OCI-LY7 (cell line): ENCODE measurements around the gene ABI3BP. TPM values are rescaled to one million over a fixed set of nuclear protein-coding genes. Genes with fewer than 3 reads are reported as not detected.

Experiments
- BruUV-seq: library from RNA; stranded (reverse); fragments of 400-500 nt; replicated peaks from 2 replicates; lab custom pipeline; 2021; lab: Mats Ljungman, UMichigan
- CTCF ChIA-PET: fragments of 300-600 bp; sonication (Branson Sonifier 250); formaldehyde crosslinking; loops from one replicate; lab custom pipeline; 2022; ENCODE audit warnings: antibody characterized with exemption; ENCODE audit not compliant: unreplicated experiment; lab: Charles Lee
- POLR2A ChIA-PET: fragments of 300-600 bp; sonication (Branson Sonifier 250); formaldehyde crosslinking; loops from one replicate; lab custom pipeline; 2022; ENCODE audit warnings: antibody characterized with exemption; lab: Charles Lee
- DNase-seq: peaks from one replicate; pipeline ENCODE4 v3.0.0-alpha.2; 2015; ENCODE audit warnings: low spot score
- H2AFZ ChIP-seq: fragments of 200-600 bp; sonication (generic), shearing (Covaris generic); 2 replicates; pipeline ENCODE4 v1.6.1; 2014; ENCODE audit warnings: mild to moderate bottlenecking, antibody characterized with exemption, low read length, moderate library complexity
- H3K27ac ChIP-seq: fragments of 200-600 bp; sonication (generic); 2 replicates; pipeline ENCODE4 v1.5.1; 2014; ENCODE audit warnings: mixed run types, low read depth, mild to moderate bottlenecking, moderate library complexity, low read length, inconsistent platforms; ENCODE audit not compliant: poor library complexity, severe bottlenecking
- H3K36me3 ChIP-seq: fragments of 200-600 bp; sonication (generic); 2 replicates; pipeline ENCODE4 v1.6.1; 2014; ENCODE audit warnings: mild to moderate bottlenecking, antibody characterized with exemption, low read length, moderate library complexity, mixed read lengths; ENCODE audit not compliant: insufficient read depth
- H3K4me1 ChIP-seq: fragments of 200-600 bp; sonication (generic); 2 replicates; pipeline ENCODE4 v1.5.1; 2014; ENCODE audit warnings: mild to moderate bottlenecking, low read length; ENCODE audit not compliant: insufficient read depth, poor library complexity, severe bottlenecking
- H3K4me2 ChIP-seq: fragments of 200-600 bp; sonication (generic); 2 replicates; pipeline ENCODE4 v1.6.1; 2014; ENCODE audit warnings: mild to moderate bottlenecking, low read length
- H3K4me3 ChIP-seq: fragments of 200-600 bp; sonication (generic); 2 replicates; pipeline ENCODE4 v1.5.1; 2014; ENCODE audit warnings: mild to moderate bottlenecking, low read depth, low read length; ENCODE audit not compliant: poor library complexity, severe bottlenecking
- H3K79me2 ChIP-seq: fragments of 200-600 bp; sonication (generic); 2 replicates; pipeline ENCODE4 v1.6.1; 2016; ENCODE audit warnings: low read depth, mild to moderate bottlenecking, low read length, moderate library complexity, mixed read lengths; ENCODE audit not compliant: insufficient read depth
- H3K9me2 ChIP-seq: fragments of 200-600 bp; sonication (generic); 2 replicates; pipeline ENCODE4 v1.6.1; 2016; ENCODE audit warnings: mild to moderate bottlenecking, low read length, mixed read lengths; ENCODE audit not compliant: insufficient read depth
- H3K9me3 ChIP-seq: fragments of 200-600 bp; sonication (generic); 2 replicates; pipeline ENCODE4 v1.6.1; 2014; ENCODE audit warnings: mild to moderate bottlenecking, mixed run types, low read length, mixed read lengths
- H4K20me1 ChIP-seq: fragments of 200-600 bp; sonication (generic); 2 replicates; pipeline ENCODE4 v1.6.1; 2014; ENCODE audit warnings: mild to moderate bottlenecking, antibody characterized with exemption, low read length, moderate library complexity, mixed read lengths; ENCODE audit not compliant: insufficient read depth
- CTCF ChIP-seq: fragments of 200-600 bp; sonication (generic); conservative IDR thresholded peaks from 2 replicates; pipeline ENCODE4 v1.5.1; 2014; ENCODE audit warnings: mild to moderate bottlenecking, antibody characterized with exemption, low read length, moderate library complexity, mixed read lengths
- EZH2phosphoT487 ChIP-seq: fragments of 200-600 bp; sonication (generic); IDR thresholded peaks from 2 replicates; pipeline ENCODE4 v1.6.1; 2018; ENCODE audit warnings: low read depth, borderline replicate concordance, mild to moderate bottlenecking, mixed run types, antibody characterized with exemption, low read length, moderate library complexity, mixed read lengths
- intact Hi-C: fragments of 100-400 bp; cut with micrococcal nuclease; formaldehyde crosslinking; loops from one replicate; pipeline ENCODE4 v1.10.0; 2022; ENCODE audit not compliant: unreplicated experiment
- total RNA-seq, 2 experiments: library from RNA; depleted of rRNA in 1 of 2; stranded (reverse); fragments of >200 nt in 1 of 2; shearing (Covaris generic) in 1 of 2; gene quantifications; 2 replicates each; pipeline ENCODE4 v1.2.3, GENCODE V29; 2014 to 2022

ABI3BP gene
- total RNA-seq, 2 experiments from 2014 or later = not detected

DNA sequence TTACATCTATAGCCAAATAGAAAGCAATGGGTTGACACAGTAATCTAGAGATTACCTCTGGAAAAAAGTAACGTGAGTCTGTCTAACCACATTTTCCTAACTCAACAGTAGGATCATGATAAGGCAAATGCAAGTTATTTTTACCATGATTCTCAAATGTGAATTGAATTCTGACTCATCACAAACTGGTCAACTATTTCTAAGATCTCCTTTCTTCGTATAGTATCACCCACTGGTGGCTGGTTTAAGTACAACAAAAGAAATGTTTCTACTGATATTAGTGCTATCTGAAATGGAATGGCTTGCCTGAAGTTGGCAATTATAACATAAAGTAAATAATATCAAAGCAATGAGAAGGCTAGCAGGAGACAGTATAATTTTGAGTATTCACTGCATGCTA is 102.2 kb downstream of the ABI3BP start:
- no peak for TF ChIP-seq CTCF
- no peaks in the 10 kb centered on the region for H3K4me1 ChIP-seq
- H2AFZ ChIP-seq = no peak overlapping the region
- no peaks in the 10 kb centered on the region for H3K9me2 ChIP-seq
- no TSS peak for BruUV-seq
- H3K4me2 ChIP-seq = no peak overlapping the region
- H3K4me3 ChIP-seq = no peak overlapping the region
- H3K79me2 ChIP-seq = no peaks in the 10 kb centered on the region
- H3K9me3 ChIP-seq = no peaks in the 10 kb centered on the region
- POLR2A ChIA-PET = no interaction called here
- H3K36me3 ChIP-seq = no peaks in the 10 kb centered on the region
- H4K20me1 ChIP-seq = no peaks in the 10 kb centered on the region
- no peak overlapping the region for H3K27ac ChIP-seq
- CTCF ChIA-PET = no interaction called here
- intact Hi-C loops = no loop called here
- no peak for DNase-seq

GRCh38 chr3:100888881-100889280 is 104.3 kb downstream of the ABI3BP start:
- intact Hi-C loops = no loop called here
- Histone ChIP-seq H2AFZ (no peak overlapping the region), H3K79me2 (no peaks in the 10 kb centered on the region), H4K20me1 (no peaks in the 10 kb centered on the region), H3K4me1 (no peaks in the 10 kb centered on the region), H3K36me3 (no peaks in the 10 kb centered on the region), H3K4me2 (no peak overlapping the region), H3K9me2 (no peaks in the 10 kb centered on the region), H3K9me3 (no peaks in the 10 kb centered on the region), H3K4me3 (no peak overlapping the region), H3K27ac (no peak overlapping the region)
- no TSS peak for BruUV-seq
- ChIA-PET POLR2A (no interaction called here), CTCF (no interaction called here)
- DNase-seq = no peak
- TF ChIP-seq EZH2phosphoT487 (no peak), CTCF (no peak)

- Histone ChIP-seq H3K4me3 (no peak overlapping the region), H3K79me2 (no peaks in the 10 kb centered on the region), H4K20me1 (no peaks in the 10 kb centered on the region), H3K36me3 (no peaks in the 10 kb centered on the region), H3K9me2 (no peaks in the 10 kb centered on the region), H2AFZ (no peak overlapping the region), H3K4me1 (no peaks in the 10 kb centered on the region), H3K9me3 (no peaks in the 10 kb centered on the region), H3K4me2 (no peak overlapping the region), H3K27ac (no peak overlapping the region)
- BruUV-seq = no TSS peak
- TF ChIP-seq CTCF = no peak
- no peak for TF ChIP-seq EZH2phosphoT487
- POLR2A ChIA-PET = no interaction called here
- DNase-seq = no peak
- intact Hi-C loops = no loop called here
- CTCF ChIA-PET = no interaction called here
Measured at GRCh38 chr3:100882571-100882984, 110.6 kb downstream of the ABI3BP start.
